GM19372 (cell line): ENCODE measurements around the gene RLBP1.
A peak's percentile ranks its signal among the peaks of the same experiment; 100 is the strongest.

Source experiments
- ATAC-seq: cut with Tn5 transposase; IDR thresholded peaks from one replicate; pipeline ENCODE4 v1.9.1; 2021; ENCODE audit warnings: mild to moderate bottlenecking, low read depth, moderate library complexity; ENCODE audit not compliant: unreplicated experiment

RLBP1 gene

GRCh38 chr15:89179966-89180875 is 41.2 kb downstream of the RLBP1 start:
- ATAC-seq: no peak

DNA sequence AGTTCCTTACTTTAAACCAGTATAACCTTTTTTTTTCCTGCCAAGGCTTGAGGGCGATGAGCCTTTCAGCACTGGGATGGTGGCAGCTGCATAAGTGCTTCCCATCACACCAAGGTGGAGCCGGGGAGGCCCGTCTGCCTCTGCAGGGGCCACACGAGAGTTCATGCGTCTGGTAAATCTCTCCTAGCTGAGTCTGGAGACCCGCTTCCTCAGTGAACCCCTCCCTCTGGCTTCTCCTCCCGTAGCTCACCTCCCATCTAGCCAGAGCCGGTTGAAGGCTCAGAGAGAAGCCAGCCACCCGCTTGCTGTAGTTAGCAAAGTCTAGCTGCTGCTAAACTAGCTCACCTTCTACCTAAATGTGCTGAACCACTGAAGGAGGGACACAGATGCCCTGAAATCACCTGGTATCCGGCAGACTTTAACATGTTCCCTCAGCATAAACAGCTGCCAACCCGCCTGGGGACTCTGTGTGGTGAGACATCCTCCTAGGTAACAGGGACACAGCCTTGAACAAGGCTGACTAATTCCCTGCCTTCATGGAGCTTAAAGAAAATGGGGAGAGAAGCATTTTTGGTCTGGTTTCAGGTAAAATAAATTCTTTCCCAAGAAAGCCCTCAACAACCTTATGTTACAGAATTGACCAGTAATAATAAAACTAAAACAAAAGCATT is 42.9 kb downstream of the RLBP1 start:
- ATAC-seq: no peak

DNA sequence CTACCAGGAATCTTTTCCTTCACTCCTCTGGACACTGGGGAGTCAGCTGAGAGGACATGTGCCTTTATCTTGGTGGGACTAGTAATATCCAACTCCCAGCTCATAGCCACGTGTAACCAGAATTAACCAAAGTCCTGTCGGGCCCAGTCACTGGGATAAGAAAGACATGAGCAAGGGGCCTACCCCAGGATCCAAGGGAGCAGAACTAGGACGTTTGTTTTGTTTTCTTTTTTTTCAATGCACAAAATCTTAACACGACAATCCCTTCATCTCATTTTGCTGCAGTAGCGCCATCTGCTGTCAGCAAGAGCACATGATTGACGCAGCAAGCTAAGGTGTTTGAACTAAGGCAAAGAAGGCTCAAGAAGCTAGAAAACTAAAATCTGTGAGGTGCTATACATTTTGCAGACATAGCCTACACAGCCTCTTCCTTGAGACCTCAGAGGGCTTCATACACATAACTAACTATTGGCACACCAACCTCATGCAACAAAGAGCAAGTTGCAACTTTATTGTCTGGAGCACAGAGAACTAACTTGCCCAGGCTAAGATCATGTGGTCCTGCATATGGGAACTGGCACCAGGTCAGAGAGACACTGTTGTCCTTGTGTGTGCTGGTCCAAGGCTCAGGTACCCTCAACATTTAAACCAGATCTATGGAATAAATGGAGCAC is 43.6 kb downstream of the RLBP1 start:
- ATAC-seq: no peak

DNA sequence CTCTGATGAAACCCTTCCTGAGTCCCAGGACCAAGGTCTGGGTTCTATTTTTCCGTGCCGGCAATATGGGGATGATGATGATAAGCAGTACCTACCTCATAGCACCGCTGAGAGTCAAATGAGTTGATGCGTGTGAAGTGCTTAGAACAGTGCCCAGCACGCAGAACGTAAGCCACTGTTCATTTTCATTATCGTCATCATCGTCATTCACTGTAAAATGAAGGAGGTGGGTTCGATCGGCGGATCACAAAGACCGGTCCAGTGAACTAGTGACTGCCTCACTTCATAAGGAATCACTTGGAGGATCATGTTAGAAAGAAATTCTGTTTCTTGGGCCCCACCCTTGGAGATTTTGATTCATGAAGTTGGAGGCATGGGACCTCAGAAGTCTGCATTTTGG is 44.3 kb downstream of the RLBP1 start:
- no peak for ATAC-seq

- no peak for ATAC-seq
These were observed 45.7 kb downstream of the RLBP1 start for GRCh38 chr15:89175617-89176191.

DNA sequence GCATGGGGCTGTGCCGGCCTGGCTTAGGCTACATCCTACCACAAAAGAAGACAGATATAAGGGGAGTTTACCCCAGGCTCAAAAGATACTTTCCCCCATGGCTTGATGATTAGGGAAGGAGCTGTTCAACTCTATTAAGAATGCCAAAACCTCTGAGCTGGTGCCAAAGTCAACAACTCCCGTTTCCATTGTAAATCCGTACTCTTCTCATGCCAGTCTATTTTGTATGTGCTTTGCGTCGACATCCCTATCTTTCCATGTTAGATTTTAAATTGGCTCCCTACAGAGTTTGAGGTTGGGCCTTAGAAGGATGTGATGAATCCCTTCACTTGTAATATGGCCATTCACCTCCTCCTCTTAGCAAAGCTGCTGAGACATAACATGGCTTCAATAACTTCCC is 46.9 kb downstream of the RLBP1 start:
- no peak for ATAC-seq

- no peak for ATAC-seq
These were observed 48.5 kb downstream of the RLBP1 start for GRCh38 chr15:89172921-89173320.

GRCh38 chr15:89171136-89172072 is 50.0 kb downstream of the RLBP1 start:
- ATAC-seq: no peak

DNA sequence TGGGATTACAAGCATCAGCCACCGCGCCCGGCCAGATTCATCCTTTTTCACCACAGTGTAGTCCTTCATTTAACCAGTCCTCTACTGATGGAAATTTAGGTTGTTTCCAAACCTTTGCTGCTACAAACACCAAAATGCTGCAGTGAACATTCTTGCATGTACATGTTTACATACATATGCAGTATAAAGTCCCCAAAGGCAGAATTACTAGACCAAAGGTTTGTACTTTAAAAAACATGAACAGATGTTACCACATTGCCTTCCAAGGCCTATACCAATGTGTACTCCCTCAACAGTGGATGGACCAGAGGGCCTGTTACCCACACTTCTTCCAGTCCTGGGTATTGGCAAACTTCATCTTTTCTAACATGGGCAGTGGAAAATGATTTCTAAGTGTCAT is 51.0 kb downstream of the RLBP1 start:
- ATAC-seq: no peak

DNA sequence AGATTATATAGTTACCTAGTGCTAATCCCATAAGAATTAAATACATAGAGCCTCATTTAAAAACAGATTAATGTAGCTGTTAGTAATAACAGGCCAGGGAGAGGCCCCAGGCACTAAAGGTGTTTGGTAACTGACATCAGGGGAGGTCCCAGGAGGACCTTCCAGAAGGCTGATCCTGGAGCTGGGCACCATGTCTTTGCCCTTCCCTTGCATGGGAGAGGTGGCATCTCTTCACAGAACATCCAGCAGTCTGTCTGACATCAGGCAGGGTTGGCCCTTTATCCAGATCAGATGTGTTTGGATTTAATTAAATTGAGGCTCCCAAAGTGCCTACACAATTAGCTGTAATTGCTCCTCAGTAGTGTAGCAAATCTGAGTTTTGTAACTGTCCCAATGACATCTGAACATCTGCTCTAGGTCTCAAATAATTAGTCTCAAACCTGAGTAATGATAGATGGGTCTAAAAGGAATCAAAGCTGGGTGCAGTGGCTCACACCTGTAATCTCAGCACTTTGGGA is 53.0 kb downstream of the RLBP1 start:
- no peak for ATAC-seq

- ATAC-seq: peak; percentile 69
These were observed 53.9 kb downstream of the RLBP1 start for GRCh38 chr15:89167267-89168176.

GRCh38 chr15:89165677-89166076 is 55.7 kb downstream of the RLBP1 start:
- no peak for ATAC-seq

- no peak for ATAC-seq
These were observed 56.6 kb downstream of the RLBP1 start for GRCh38 chr15:89164712-89165211.

GRCh38 chr15:89163271-89164055 is 57.9 kb downstream of the RLBP1 start:
- no peak for ATAC-seq

- ATAC-seq: no peak
These were observed 59.7 kb downstream of the RLBP1 start for GRCh38 chr15:89161666-89162065.
